NCI-H2107 treated with DMSO at 0.1 percent for 48 hours (cell line): Measurements from ENCODE around the gene UBE3C.
"Not testable (repeated sequence)": the region's sequence is repeated elsewhere in the genome, so short reads cannot be mapped to it uniquely, and the experiment has no call there.

ENCODE experiments used
- DNase-seq: peaks from one replicate; lab custom pipeline; 2025; ENCODE audit not compliant: unreplicated experiment; lab: John Stamatoyannopoulos, UW

Gene UBE3C

GRCh38 chr7:157138424-157139110 is at the start of gene UBE3C:
TSS of gene UBE3C (plus strand) at chr7:157138926. CDS start at chr7:157139273, 347 bp downstream.
- DNase-seq: peak; percentile 75

DNA sequence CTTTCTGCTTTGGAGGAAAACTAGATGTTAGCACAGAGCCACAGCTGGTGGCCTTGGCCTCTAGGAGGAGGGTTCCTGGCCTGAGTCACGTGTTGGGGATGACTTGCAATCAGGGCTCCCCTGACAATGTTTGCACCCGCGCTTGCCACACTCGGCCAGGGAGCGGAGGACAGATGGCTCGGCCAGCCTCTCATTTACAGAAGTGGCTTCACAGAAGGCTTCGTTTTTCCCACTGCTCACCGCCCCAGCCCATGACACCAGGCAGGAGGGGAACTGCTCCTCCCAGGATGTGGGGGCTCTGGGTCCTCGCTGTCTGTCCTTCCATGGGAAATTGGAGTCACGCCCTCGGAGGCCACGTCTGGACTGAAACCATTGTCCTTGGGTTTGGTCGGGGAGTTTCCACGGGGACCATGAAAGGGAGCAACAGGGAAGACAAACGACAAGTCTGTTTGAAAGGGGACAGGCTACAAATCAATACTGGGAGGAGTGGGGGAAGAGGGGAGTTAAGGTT is 49.6 kb upstream of the UBE3C start:
- DNase-seq: no peak

DNA sequence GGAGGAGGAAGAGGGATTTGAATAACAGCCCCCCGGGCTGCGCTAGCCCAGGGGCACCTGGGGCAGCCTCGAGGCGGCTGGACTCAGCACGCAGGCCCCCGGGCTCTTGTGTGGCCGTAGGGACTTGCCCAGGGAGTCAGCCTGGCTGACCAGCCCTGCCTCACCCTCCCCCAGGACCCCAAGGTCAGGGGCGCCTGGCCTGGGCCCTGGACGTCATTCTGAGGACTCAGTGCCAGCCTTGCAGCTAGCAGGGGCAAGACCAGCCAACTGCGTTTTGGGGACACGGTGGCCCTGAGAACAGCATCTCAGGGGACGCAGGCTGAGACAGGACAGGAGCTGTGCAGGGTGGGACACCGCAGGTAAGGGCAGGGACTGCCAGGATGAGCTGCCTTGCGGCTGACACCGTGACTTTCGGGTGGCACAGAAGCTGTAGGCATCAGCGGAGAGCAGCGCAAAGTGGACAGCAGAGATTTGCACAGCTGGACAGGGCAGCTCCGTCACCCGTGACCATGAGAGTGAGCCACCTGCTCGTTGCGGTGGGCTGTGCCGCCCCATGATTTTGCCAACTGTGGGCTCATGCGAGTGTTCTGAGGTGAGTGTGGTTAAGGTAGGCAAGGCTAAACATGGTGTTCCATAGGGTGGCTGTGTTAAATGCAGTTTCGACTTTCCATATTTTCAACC is 48.1 kb upstream of the UBE3C start:
- no peak for DNase-seq

DNA sequence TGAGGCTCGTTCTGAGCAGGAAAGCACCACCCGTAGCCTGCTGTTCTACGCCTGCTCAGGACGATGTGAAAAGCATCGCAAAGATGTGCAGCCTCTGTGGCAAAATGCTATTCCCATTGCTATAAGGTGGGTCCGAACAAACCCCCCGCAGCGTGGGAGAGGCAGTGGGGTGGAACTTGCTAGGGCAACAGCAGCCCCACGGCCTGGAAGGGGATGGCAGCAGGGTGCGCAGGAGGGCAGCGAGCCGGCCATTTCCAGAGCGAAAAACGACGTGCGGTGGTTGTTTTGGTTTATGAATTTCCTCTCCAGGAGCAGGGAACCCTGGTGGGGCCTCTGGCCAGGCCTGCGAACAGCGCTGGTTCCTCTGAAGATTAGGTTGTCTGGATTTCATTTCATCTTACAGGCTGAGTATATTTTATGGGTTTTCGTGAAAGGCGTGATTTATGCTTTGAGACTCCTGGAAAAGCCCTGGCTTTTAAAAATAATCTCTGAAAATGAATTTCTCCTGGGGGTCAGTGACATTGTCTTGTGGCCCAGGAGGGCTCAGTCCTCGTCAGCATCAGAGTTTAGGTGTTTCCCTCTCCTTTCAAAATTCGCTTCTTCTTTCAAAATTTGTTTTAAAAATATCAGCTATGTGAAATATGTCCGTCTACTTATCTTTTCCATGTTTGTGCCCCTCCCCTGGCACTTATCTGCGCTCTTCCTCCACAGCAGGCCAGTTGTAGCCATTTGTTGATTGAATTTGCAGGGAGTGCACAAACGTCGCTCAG is 42.3 kb upstream of the UBE3C start:
- DNase-seq: no peak

- DNase-seq: no peak
Measured at GRCh38 chr7:157097056-157097329, 41.7 kb upstream of the UBE3C start.

- peak; percentile 77 for DNase-seq
Measured at GRCh38 chr7:157097569-157097968, 41.2 kb upstream of the UBE3C start.

DNA sequence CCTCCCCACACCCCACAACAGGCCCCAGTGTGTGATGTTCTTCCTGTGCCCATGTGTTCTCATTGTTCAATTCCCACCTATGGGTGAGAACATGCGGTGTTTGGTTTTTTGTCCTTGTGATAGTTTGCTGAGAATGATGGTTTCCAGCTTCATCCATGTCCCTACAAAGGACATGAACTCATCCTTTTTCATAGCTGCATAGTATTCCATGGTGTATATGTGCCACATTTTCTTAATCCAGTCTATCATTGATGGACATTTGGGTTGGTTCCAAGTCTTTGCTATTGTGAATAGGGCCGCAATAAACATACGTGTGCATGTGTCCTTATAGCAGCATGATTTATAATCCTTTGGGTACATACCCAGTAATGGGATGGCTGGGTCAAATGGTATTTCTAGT is 38.7 kb upstream of the UBE3C start:
- not testable (repeated sequence) for DNase-seq

- not testable (repeated sequence) for DNase-seq
Measured at GRCh38 chr7:157103641-157104040, 35.1 kb upstream of the UBE3C start.

GRCh38 chr7:157111311-157111710 is 27.4 kb upstream of the UBE3C start:
- no peak for DNase-seq

- DNase-seq: no peak
Measured at GRCh38 chr7:157112706-157113105, 26.0 kb upstream of the UBE3C start.

DNA sequence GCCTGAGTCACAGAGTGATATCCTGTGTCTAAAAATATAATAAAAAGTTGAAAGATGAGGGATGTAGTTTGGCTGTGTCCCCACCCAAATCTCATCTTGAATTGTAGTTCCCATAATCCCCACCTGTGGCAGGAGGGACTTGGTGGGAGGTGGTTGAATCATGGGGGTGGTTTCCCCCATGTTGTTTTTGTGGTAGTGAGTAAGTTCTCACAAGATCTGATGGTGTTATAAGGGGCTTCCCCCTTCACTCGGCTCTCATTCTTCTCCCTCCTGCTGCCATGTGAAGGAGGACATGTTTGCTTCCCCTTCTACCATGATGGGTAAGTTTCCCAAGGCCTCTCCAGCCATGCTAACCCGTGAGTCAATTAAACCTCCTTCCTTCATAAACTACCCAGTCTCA is 25.1 kb upstream of the UBE3C start:
- DNase-seq: no peak

DNA sequence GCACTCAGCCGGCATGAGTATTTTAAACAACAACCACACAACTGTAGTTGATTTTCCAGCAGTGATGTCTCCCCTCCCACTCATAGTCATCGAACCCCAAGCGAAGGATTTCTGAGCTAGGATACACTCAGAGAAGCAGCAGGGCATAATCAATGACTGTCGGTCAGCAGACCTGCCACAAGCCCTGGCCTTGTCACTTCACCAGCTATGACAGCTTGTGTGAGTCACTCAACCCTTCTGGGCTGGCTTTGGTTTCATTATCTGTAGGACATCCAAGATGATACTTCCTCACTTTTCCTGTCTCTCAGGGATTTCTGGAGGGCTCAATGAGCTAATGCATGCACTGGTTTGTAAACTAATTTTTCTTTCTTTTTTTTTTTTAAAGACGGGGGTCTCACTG is 22.0 kb upstream of the UBE3C start:
- no peak for DNase-seq

DNA sequence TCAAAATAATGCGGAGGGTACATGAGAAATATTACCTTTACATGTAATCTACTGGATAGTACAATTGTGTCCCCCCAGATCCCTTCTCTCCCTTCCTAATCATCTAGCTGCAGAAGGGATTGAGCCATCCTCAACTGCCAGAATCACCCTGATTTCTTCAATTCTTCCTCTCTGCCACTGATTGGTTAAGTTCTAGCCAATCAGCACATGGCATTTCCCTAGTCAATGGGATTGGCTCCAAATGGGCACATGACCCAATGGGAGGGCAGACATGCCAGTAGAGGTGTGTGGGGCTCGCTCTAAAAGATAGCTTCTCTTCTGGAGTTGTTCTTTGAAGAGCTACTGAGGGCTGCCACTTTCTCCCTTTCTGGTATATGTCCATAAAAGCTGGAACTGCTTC is 20.9 kb upstream of the UBE3C start:
- DNase-seq: no peak

DNA sequence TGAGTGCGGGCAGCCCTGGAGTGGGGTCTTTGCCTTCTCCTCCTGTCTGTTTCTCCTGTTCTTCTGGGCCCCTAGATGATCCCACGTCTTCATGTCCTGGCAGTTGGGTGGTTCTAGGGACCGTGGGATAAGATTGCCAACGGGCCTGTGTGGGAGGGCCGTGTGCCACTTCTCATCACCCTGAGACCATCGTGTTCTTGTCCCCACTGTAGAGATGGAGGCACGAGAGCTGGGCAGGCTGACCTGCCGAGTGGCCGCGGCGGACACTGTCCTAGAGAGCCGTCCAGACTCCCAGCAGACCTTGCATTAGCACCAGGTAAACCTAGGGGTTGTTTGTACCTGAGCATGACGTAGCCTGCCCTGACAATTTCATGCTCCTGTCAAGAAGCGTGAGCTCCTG is 18.5 kb upstream of the UBE3C start:
- no peak for DNase-seq

GRCh38 chr7:157121184-157121715 is 17.5 kb upstream of the UBE3C start:
- DNase-seq: no peak

GRCh38 chr7:157122800-157123495 is 15.8 kb upstream of the UBE3C start:
- no peak for DNase-seq

- DNase-seq: no peak
Measured at GRCh38 chr7:157124690-157125089, 14.0 kb upstream of the UBE3C start.

DNA sequence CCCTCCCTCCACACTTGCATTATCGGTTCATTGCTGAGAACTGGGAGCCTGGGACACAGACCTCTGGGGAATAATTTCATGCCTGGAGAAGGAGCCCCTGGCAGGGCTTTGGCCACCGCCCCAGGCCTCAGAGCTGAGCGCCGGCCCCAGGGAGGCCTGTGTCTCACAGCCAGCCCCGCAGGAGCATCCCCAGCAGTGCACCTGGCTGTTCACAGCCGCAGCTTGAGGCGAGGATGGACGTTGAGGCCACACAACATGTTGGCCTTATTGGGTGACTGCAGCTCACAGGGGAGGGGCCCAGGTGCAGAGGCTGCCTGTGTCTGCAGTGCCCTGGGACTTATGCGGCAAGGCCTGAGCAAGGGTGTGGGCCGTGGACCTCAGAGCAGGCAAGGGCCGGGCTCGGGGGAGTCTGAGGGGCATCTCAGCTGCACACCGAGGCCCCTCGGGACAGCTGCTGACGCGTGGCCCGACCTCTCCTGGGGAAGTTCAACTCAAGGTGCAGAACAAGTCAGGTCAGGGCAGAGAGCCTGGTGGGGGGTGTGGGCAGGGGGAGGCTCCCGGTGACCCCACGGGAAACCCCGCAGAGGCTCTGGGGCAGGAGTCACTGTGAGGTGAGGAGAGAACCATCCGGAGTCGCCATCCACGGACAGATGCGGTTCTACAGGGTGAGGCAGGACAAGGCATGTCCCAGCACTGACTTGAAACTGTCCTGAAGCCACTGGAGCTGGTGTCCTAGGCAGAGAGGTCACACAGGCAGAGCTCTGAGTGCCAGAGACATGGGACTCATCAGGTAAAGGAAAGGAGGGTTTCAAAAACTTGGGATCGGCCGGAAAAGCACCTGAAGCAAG is 13.1 kb upstream of the UBE3C start:
- DNase-seq: no peak

DNA sequence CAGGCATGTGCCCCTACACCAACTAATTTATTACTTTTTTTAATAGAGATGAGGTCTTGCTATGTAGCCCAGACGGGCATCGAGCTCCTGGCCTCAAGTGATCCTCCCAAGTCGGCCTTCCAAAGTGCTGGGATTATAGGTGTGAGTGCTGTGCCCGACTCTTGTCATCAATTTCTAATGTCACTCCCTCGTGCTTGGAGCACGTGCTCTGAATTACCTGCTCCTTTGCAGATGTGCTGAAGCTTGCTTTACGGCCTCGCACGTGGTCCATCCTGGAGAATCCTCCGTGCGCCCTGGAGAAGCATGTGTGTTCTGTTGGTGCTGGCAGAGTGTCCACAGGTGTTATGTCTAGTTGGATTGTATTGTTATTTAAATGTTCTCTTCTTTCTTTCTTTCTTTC is 11.8 kb upstream of the UBE3C start:
- DNase-seq: no peak

DNA sequence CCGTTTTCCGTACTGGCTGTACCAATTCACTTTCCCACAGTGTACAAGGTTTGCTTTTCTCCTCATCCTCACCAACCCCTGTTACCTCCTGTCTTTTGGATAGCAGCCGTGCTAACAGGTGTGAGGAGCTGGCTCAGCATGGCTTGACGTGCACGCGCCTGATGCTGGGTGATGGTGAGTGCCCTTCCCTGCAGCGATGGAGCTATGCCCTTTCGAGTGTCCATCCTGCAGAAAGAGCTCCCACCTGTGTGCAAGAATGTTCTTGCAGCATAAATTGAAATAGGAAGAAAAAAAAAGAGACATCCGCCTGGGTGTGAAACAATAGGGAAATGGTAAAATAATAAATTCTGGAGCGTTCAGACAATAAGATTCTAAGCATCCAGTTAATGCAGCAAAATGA is 9.5 kb upstream of the UBE3C start:
- DNase-seq: peak; percentile 34
